Right forelimb (tissue), 1 donor: ENCODE measurements around the gene XKR7.
A peak's percentile ranks its signal among the peaks of the same experiment; 100 is the strongest.
"Not testable (repeated sequence)": the region's sequence is repeated elsewhere in the genome, so short reads cannot be mapped to it uniquely, and the experiment has no call there.

Experiments
- DNase-seq: peaks from one replicate; pipeline ENCODE4 v3.0.0-alpha.2; 2018

The XKR7 gene

DNA sequence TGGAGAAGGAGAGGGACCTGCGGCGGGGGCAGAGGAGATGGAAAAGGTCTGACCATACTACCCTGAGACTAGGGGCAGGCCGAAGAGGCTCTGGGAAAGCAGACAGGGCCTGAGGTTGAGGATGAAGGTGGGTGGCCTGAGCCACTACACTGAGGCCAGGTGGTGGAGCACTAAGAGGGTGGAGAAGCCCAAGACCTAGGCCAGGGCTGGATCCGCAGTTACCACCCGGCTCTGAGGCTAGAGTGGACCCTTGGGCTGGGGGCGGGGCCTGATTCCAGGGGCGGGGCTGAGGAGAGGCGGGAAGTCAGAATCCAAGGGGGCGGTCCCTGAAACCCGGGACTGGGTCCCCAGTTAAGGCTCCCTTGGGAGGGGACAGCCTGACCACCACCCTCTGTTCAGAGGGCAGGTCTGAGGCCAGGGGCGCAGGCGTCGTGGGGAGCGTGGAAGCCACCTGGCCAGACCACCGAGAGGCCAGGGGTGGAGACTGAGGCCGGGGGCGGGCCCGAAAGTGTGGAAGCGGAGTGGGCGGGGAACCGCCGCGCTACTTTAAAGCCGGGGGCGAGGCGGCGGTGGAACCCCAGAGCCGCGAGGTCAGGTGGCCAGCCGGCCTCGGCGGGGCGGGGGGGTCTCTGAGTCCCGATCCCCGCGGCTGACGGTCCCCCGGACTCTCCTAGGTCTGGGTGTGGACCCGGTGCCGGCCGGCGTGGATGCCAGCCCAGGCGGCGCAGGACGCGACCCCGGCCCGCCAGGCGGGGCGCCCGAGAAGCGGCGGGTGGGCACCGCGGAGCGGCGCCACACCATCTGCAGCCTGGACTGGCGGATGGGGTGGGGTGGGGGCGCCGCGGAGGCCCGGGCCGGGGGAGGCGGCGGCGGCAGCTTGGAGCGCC is 50.6 kb downstream of the XKR7 start:
- DNase-seq, result peak; percentile 62

GRCh38 chr20:32019156-32019510 is 51.2 kb downstream of the XKR7 start:
- no peak for DNase-seq

DNA sequence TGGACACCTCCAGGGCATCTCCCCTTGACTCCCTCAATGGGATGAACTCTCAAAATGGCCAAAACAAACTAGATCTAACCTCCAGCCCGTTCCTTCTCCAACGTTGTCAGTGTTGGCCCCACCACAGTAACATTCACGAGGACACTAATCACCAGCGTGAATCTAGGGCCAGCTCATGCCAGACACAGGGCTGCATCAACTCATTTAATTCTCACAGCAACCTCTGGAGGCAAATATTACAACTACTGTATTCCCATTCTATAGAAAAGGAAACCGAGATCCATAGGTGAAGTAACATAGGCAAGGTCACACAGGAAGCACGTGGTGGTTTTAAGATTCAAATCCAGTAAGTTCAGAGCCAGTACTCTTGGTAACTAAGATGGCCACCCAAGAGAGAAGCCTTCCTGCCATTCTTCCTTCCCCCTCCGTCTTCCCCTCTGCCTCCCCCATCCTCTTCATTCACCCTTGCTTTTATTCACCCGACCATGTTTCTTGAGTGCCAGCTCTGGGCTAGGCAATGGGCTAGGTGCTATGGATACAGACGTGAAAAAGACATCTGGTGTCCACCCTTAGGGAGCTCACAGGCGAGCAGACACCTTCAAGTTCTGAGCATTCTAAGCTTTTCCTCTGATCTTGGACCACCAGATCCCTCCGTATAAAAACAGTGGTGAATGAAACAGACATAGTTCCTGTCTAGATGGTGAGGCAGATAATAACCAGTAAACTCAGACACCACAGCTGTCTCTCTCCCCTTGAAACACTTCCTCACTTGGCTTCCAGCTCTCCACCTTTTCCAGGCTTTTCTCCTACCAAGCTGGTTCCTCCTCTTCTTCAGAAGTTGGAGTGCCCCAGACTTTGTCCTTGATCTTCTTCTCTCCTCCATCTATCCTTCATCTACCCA is 51.9 kb downstream of the XKR7 start:
- DNase-seq, result no peak

DNA sequence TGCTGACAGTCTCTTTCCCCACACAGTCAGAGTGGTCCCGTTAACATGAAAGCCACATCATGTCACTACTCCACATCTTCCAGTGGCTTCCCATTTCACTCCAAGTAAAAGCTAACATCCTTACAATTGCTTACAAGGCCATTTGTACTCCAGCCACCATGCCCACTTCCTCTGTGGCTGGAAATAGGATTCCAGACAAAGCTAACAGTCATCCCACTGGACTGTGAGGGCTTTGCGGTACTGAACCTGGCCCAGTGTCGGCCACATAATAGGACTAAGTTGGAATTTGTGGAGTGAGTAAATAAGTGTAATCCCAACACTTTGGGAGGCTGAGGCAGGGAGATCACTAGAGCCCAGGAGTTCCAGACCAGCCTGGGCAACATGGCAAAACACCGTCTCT is 53.1 kb downstream of the XKR7 start:
- DNase-seq, result no peak

DNA sequence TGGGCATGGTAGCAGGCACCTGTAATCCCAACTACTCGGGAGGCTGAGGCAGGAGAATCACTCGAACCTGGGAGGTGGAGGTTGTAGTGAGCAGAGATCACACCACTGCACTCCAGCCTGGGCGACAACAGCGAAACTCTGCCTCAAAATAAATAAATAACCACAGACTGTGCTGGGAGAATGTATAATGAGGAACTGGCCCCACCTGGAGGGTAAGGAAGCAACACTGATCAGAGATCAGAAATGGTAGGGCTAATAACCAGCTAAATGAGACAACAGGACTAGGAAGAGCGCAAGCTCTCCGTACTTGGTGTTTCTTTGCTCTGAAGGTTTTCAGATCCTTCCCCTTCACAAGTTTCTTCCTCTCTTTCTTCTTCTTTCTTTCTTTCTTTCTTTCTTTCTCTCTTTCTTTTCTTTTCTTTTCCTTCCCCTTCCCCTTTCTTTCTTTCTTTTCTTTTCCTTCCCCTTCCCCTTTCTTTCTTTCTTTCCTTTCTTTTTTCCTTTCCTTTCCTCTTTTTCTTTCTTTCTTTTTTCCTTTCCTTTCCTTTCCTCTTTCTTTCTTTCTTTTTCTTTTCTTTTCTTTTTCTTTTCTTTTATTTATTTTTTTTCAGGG is 56.8 kb downstream of the XKR7 start:
- DNase-seq, result no peak

DNA sequence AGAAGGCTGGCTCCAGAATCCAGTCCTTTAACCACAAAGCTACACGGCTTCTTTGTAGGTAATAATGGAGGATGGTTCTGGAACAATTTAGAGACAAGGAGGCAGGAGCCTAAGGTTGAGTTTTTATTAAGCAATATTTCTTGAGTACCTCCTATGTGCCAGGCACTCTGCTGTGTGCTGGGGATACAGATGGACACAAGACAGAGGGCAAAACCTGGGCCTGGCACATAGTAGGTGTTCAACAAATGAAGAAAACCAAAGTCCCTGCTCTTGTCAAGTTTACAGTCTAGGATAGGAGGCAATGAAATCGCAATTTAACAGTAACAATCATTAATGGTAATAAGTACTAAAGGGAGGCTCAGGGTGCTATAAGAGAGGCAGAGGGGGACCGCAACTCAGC is 59.7 kb downstream of the XKR7 start:
- DNase-seq, result no peak

- DNase-seq, result no peak
Observed at GRCh38 chr20:32028647-32029372, 60.9 kb downstream of the XKR7 start.

GRCh38 chr20:32029561-32029960 is 61.6 kb downstream of the XKR7 start:
- no peak for DNase-seq

DNA sequence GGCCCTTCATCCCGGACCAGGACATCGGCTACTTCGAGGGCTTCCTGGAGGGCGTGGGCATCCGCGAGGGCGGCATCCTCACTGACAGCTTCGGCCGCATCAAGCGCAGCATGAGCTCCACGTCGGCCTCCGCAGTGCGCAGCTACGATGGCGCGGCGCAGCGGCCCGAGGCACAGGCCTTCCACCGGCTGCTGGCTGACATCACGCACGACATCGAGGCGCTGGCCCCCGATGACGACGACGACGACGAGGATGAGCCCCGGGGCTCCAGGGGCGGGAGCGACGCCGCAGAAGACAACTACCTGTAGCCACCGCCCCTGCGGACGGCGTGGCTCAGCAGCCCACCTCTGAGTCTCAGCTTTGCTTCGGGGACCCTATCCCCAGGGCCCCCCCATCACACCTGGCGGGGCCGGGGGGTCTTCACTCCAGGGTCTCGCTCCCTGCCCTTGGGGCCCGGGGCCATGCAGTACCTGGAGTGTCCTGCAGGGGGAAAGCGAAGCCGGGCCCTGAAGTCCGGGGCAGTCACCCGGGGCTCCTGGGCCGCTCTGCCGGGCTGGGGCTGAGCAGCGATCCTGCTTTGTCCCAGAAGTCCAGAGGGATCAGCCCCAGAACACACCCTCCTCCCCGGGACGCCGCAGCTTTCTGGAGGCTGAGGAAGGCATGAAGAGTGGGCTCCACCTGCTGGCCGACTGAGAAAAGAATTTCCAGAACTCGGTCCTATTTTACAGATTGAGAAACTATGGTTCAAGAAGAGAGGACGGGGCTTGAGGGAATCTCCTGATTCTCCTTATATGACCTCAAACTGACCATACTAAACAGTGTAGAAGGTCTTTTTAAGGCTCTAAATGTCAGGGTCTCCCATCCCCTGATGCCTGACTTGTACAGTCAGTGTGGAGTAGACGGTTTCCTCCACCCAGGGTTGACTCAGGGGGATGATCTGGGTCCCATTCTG is 63.3 kb downstream of the XKR7 start:
- DNase-seq, result peak; percentile 79

GRCh38 chr20:32033316-32033715 is 65.4 kb downstream of the XKR7 start:
- DNase-seq, result no peak

DNA sequence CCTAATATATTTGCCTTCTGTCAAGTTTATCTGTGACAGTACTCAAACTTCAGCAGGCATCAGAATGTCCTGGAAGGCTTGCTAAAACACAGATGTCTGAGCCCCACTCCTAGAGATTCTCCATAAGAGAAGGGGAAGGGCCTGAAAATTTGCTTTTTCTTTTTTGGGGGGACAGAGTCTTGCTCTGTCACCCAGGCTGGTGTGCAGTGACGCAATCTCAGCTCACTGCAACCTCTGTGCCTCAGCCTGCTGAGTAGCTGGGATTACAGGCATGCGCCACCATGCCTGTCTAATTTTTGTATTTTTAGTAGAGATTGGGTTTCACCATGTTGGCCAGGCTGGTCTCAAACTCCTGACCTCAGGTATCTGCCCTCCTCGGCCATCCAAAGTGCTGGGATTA is 65.8 kb downstream of the XKR7 start:
- DNase-seq, result not testable (repeated sequence)

GRCh38 chr20:32034581-32035425 is 66.9 kb downstream of the XKR7 start:
- no peak for DNase-seq

GRCh38 chr20:32035426-32035779 is 67.5 kb downstream of the XKR7 start:
- DNase-seq, result no peak

- no peak for DNase-seq
Observed at GRCh38 chr20:32036252-32036651, 68.3 kb downstream of the XKR7 start.

DNA sequence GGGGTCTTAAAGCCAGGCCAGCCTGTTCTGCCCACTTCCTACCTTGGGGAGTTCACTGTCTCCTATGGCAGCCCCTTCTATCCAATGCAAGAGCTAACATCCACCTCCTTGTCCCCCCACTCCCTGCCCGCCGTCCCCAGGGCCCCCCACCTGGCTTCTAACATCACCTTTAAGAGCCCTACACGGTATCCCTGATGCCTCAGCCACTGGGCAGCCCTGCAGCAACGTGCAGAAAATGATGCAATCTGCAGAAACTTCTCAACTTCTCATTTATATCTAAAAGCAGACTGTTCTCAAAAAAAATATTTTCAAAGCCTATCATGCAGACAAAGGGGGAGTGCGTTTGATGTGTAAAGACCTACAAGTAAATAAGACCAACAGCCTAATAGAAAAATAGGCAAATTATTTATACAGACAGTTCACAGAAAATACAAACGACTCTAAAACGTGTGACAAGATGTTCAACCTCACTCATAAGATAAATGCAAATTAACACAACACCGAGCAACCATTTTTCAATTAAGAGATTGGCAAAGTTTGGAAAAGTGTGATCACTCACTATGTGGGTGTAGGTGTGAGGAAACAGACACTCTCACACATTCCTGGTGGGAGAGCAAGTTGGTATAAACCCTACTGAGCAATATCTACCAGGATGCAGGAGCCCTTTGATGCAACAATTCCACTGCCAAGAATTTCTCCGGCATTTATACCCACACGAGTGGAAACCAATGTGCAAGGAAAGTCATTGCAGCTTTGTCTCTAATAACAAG is 69.0 kb downstream of the XKR7 start:
- DNase-seq, result no peak

DNA sequence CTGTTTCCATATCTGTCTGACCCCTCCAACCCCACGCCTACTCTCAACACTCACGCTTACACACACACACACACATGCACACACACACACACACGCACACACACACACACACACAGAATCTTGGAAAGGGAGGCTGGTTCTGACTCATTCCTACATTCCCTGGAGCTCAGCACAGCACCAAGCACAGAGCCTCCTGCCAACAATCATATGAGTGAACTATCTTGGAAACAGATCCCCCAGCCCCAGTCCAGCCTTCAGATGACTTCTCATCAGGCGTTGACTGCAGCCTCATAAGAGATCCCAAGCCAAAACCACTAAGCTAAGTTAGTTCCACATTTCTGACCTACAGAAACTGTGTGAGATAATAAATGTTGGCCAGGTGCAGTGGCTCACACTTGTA is 70.0 kb downstream of the XKR7 start:
- DNase-seq, result no peak

GRCh38 chr20:32040142-32040953 is 72.4 kb downstream of the XKR7 start:
- no peak for DNase-seq

DNA sequence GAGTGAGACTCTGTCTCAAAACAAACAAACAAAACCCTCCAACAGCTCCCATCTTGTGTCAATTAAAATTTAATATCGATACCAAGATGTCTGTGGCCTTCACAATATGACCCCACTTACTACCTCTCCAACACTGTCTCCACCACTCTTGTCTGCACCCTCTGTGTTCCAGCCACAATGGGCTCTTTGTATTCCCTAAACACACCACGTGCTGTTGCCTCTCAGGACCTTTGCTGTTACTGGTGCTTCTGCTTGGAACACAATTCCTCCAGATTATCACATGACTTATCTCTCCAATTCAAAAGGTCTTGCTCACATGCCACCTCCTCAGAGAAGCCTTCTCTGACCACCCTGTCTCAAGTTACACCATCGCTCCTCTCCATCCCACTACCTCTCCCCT is 78.0 kb downstream of the XKR7 start:
- DNase-seq, result no peak

- DNase-seq, result no peak
Observed at GRCh38 chr20:32050324-32050841, 82.4 kb downstream of the XKR7 start.
